Adipose tissue (tissue), 3 donors: Measurements from ENCODE around the gene SLC22A23. TPM values are rescaled to one million over a fixed set of nuclear protein-coding genes. Genes with fewer than 3 reads are reported as not detected.

ENCODE experiments used
- H3K27ac ChIP-seq: one replicate; pipeline ENCODE4 v1.5.1; 2013; ENCODE audit warnings: low read depth, low read length
- WGBS, 3 donors: extraction: QIAGEN DNeasy Blood & Tissue Kit; methylation state at CpG; one replicate each; pipeline ENCODE4 v1.1.7; 2013; 5-methylcytosine and 5-hydroxymethylcytosine counted together
- polyA plus RNA-seq, 3 donors: library from polyadenylated mRNA; stranded (reverse); fragments of 200-250 nt; gene quantifications; one replicate each; pipeline ENCODE4 v1.2.3, GENCODE V29; 2013
- donor health status: healthy with polysubstance abuse.
- donor health status: Bipolar disorder and iron deficiency.
- donor health status: healthy.

SLC22A23 gene
- polyA plus RNA-seq, 3 donors, result 4.9 to 11.3 (median 7.2) TPM

- 73 to 96% (median 93%) methylated on average over 5 of the region's 5 CpGs for WGBS, 3 donors
- H3K27ac ChIP-seq, result no peak overlapping the region
Observed at GRCh38 chr6:3369985-3370360, 86.9 kb downstream of the SLC22A23 start.

GRCh38 chr6:3368685-3369084 is 88.2 kb downstream of the SLC22A23 start:
- WGBS, 3 donors, result 41 to 71% (median 50%) methylated on average over 4 of the region's 4 CpGs
- H3K27ac ChIP-seq, result no peak overlapping the region

GRCh38 chr6:3367630-3368029 is 89.2 kb downstream of the SLC22A23 start:
- no peak overlapping the region for H3K27ac ChIP-seq
- WGBS, 3 donors, result 48 to 67% (median 52%) methylated on average over 5 of the region's 5 CpGs

DNA sequence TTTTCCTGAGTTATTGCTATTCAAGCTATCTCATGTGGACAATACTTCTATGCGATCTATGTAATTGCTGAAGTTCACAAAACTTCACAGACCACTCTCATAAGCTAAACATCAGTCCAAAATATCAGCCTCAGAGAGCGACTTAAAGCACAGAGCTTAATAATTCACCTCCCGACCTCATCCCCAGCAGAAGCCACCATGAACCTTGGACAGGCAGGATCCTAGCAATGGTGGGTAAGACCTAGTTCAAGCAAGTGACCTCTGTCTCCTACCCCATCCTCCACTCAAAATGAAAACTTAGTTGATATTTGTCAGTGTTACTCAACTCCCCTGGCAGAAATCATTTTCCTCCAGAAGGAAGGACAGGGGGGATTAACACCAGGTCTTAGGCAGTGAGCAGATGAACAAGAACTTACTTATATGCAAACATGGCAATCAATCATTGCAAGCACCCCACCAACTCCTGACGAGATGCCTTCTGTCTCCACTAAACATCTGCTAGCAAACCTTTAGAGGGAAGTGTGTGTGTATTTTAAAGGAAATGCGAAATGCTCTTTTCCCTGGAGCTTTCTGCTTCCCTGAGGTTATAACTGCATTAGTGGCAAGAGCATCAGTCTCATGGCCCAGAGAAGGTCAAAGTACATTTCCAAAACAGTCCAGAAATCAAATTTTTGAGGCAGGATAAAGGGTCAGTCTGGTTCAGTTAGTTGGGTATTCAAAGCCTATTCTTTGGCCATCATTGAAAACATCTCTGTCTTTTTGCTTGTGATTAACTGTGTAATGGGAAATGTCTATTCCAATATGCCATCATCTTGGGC is 90.0 kb downstream of the SLC22A23 start:
- H3K27ac ChIP-seq, result no peak overlapping the region
- 76 to 83% (median 78%) methylated on average over 5 of the region's 5 CpGs for WGBS, 3 donors

- no peak overlapping the region for H3K27ac ChIP-seq
Observed at GRCh38 chr6:3364391-3364790, 92.5 kb downstream of the SLC22A23 start.

GRCh38 chr6:3363296-3364025 is 93.4 kb downstream of the SLC22A23 start:
- 43 to 90% (median 75%) methylated on average over 10 of the region's 10 CpGs for WGBS, 3 donors
- H3K27ac ChIP-seq, result no peak overlapping the region

More at GRCh38 chr6:3364391-3364790, 92.5 kb downstream of the SLC22A23 start:
- WGBS, 3 donors, result 73 to 83% (median 79%) methylated on average over 7 of the region's 7 CpGs

DNA sequence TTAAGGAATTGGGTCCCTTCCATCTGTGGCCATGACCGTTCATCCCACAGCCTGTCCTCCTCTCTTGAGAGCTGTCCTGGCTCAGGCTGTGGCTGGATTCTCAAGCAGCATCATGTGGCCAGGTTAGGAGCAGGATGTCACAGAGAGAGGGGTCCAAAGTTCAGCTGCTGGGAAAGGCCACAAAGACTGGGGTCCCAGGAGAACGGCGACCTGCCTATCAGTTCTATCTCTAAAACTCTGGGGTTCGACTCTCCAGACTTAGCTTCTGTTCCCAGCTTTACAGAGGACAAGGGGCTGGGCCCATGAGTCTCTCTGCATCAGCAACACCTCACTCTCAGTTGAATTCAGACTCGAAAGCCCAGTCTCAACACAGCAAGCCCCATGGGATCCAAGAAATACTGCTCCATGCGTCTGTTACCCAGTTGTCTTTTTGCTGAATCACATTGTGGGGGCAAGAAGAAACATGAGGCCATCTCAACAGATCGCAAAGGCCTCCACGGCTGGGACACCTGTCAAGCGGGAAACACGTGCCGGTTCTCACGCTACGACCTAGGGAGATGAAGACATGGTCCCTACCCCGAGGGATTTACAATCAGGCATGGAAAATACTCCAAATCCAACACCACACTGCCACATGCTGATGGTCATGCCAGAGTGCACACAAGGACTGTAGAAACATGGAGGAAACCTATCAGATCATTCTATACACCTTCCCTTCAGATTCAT is 95.4 kb downstream of the SLC22A23 start:
- H3K27ac ChIP-seq, result no peak overlapping the region
- 67 to 81% (median 80%) methylated on average over 14 of the region's 14 CpGs for WGBS, 3 donors

DNA sequence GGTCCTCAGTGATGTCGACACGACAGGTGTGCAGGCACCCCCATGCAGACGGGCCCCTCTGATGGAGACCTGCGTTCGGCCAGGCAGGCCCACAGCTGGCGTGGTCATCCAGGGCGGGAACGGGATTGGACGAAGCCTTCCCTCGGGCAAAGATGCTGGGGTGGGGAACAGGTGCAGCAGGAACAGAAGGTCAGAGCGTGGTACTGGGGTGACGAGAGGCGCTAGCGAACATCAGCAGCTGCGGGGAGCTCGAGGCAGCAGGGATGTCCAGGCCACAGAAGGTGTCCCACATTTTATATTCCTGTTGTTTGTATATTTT is 96.2 kb downstream of the SLC22A23 start:
- WGBS, 3 donors, result 94 to 97% (median 96%) methylated on average over 16 of the region's 16 CpGs
- no peak overlapping the region for H3K27ac ChIP-seq

DNA sequence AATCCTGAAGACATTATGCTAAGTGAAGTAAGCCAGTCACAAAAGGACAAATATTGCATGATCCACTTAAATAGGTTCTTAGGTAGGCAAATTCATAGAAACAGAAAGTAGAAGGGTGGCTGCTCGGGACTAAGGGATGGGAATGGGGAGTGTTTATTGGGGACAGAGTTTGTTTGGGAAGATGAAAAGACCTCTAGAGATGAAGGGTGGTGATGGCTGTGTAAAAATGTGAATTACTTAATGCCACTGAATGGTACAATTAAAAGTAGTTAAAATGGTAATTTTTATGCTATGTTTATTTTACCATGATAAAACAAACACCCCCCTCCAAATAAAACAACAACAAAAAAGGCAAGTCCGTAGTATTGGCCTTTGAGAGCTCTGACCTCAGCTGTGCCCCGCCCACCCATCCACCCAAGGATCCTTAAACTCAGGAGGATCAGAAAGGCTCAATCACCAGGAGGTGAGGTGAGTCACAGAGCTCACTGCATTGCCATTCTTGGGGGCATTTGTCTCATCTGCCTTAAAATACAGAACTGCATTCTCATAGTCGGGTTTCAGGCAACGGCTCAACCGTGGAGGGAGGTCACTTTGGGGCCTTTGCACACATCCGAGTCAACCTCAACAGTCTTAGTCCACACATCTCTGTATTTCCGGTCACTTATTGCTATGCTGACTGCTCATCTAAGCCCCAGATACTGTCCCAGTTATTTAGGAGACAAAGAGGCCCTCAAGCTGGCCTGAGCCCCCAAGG is 96.7 kb downstream of the SLC22A23 start:
- 87 to 91% (median 88%) methylated on average over 8 of the region's 8 CpGs for WGBS, 3 donors
- H3K27ac ChIP-seq, result no peak overlapping the region

- WGBS, 3 donors, result 75 to 77% (median 76%) methylated on average over 10 of the region's 10 CpGs
- no peak overlapping the region for H3K27ac ChIP-seq
Observed at GRCh38 chr6:3359101-3359752, 97.6 kb downstream of the SLC22A23 start.

- WGBS, 3 donors, result 92 to 95% (median 94%) methylated on average over 14 of the region's 14 CpGs
- H3K27ac ChIP-seq, result no peak overlapping the region
Observed at GRCh38 chr6:3358413-3359100, 98.3 kb downstream of the SLC22A23 start.

DNA sequence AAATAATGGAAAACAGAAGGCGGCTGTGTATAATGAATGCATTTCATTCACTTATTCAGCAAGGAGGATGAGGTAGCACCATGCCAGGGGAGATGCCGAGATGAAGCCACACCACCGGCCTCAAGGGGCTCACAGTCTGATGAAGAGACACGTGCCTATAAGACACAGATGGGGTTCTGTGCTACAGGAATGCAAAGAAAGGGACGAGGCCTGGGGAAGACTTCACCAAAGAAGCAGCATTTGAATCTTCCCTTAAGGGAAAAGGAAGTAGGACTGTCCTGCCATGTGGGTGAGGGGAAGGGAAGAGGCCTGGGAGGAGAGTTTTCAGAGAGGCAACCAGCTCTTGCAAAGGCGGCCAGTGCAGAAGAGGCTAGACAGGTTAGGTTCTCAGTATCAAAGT is 99.2 kb downstream of the SLC22A23 start:
- no peak overlapping the region for H3K27ac ChIP-seq
- 48 to 85% (median 64%) methylated on average over 6 of the region's 6 CpGs for WGBS, 3 donors

DNA sequence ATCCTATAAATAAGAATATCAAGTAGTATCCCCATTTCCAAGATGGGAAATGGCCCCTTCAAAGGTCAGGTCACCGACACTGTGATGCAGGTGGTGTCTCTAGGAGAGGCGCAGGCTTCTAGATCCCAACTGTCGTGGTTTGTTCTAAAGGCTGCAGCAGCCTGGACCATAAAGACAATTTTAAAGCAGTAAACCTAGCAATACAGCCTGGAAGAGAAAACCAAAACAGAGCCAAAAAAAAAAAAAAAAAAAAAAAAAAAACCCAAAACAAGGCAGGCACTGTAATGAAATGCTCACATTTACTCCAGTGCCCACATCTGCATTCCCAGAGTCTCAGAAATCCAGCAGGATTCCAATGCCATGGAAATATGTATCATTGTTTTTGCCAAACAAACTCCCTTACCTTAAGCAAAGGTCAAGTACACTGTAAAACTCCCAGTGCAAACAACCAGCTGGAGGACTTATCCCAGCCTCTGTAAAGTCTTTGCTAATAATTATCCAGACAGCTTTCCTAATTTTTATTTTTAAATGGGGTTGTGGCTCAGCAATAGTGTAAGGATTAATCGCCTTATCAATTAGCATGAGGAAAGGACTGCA is 99.9 kb downstream of the SLC22A23 start:
- no peak overlapping the region for H3K27ac ChIP-seq
- 21 to 73% (median 67%) methylated on average over 4 of the region's 4 CpGs for WGBS, 3 donors

DNA sequence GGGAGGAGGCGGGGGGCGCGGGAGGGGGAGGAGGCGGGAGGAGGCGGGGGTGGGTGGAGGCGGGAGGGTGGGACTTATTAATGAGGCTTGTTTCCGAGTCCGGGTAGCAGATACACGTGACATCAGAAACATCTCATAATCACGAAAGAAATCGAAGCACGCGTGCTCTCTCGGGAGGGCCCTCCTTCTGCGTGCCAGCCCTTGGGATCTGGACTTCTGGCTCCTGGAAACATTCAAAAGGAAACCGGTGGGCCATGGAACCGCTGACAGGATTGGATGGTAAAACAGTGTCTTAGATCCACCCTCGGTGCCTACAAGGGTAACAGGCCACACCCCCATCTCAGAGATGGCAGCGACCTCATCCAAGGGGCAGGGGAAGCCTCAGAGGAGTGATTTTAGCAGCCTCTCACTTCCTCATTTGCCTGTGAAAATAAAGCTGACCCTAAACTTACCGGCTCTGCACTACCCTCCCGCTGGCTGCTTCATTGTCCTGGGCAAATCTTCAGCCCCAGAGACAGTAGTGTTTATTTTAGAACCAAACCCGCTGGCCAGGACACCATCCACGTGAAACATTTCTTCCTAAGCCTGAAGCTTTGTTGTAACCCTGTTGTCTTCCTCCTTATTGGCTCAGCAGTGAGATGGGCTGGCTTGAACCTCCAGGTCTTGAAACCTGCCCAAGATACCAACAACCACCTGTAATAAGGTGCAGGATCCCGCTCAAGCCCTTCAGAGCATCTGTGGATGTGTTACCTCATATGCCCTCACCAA is 100.6 kb downstream of the SLC22A23 start:
- WGBS, 3 donors, result 3 to 6% (median 5%) methylated on average over 18 to 19 of the region's 24 CpGs
- H3K27ac ChIP-seq, result no peak overlapping the region

GRCh38 chr6:3355358-3356055 is 101.3 kb downstream of the SLC22A23 start:
- H3K27ac ChIP-seq, result peak overlapping the region; percentile 36
- WGBS, 3 donors, result 8 to 16% (median 14%) methylated on average over 19 to 20 of the region's 20 CpGs

GRCh38 chr6:3355011-3355357 is 101.9 kb downstream of the SLC22A23 start:
- H3K27ac ChIP-seq, result peak overlapping the region; percentile 36
- 48 to 79% (median 74%) methylated on average over 4 of the region's 4 CpGs for WGBS, 3 donors
